ENCODE results near the gene DSCAML1. TPM values are rescaled to one million over a fixed set of nuclear protein-coding genes. Genes with fewer than 3 reads are reported as not detected.

DSCAML1 gene
- total RNA-seq, 1 experiment from 2014 or later = 0.90 TPM

GRCh38 chr11:117700551-117700950, 96.5 kb downstream of the DSCAML1 start:
- no peak for TF ChIP-seq IRF2 (CRISPR knock-in tag; IDR thresholded peaks at IDR 0.05; ENCODE audit: borderline replicate concordance, low read depth)
- no peak for TF ChIP-seq NFYB (CRISPR knock-in tag; conservative IDR thresholded peaks at IDR 0.05; ENCODE audit: low read depth)
- no peak for TF ChIP-seq E2F5 (CRISPR knock-in tag; IDR thresholded peaks at IDR 0.05)
- TF ChIP-seq, protein P1, sequence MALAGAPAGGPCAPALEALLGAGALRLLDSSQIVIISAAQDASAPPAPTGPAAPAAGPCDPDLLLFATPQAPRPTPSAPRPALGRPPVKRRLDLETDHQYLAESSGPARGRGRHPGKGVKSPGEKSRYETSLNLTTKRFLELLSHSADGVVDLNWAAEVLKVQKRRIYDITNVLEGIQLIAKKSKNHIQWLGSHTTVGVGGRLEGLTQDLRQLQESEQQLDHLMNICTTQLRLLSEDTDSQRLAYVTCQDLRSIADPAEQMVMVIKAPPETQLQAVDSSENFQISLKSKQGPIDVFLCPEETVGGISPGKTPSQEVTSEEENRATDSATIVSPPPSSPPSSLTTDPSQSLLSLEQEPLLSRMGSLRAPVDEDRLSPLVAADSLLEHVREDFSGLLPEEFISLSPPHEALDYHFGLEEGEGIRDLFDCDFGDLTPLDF (CRISPR knock-in tag; IDR thresholded peaks at IDR 0.05) = no peak
- TF ChIP-seq RORB (CRISPR knock-in tag; IDR thresholded peaks at IDR 0.05) = no peak
- no peak for TF ChIP-seq NFATC4 (CRISPR knock-in tag; IDR thresholded peaks at IDR 0.05)
- TF ChIP-seq ZNF423 (CRISPR knock-in tag; IDR thresholded peaks at IDR 0.05) = no peak
- TF ChIP-seq CREB1 (CRISPR knock-in tag; IDR thresholded peaks at IDR 0.05) = no peak
- TF ChIP-seq, protein P2, sequence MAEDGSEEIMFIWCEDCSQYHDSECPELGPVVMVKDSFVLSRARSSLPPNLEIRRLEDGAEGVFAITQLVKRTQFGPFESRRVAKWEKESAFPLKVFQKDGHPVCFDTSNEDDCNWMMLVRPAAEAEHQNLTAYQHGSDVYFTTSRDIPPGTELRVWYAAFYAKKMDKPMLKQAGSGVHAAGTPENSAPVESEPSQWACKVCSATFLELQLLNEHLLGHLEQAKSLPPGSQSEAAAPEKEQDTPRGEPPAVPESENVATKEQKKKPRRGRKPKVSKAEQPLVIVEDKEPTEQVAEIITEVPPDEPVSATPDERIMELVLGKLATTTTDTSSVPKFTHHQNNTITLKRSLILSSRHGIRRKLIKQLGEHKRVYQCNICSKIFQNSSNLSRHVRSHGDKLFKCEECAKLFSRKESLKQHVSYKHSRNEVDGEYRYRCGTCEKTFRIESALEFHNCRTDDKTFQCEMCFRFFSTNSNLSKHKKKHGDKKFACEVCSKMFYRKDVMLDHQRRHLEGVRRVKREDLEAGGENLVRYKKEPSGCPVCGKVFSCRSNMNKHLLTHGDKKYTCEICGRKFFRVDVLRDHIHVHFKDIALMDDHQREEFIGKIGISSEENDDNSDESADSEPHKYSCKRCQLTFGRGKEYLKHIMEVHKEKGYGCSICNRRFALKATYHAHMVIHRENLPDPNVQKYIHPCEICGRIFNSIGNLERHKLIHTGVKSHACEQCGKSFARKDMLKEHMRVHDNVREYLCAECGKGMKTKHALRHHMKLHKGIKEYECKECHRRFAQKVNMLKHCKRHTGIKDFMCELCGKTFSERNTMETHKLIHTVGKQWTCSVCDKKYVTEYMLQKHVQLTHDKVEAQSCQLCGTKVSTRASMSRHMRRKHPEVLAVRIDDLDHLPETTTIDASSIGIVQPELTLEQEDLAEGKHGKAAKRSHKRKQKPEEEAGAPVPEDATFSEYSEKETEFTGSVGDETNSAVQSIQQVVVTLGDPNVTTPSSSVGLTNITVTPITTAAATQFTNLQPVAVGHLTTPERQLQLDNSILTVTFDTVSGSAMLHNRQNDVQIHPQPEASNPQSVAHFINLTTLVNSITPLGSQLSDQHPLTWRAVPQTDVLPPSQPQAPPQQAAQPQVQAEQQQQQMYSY (CRISPR knock-in tag; IDR thresholded peaks at IDR 0.05) = no peak
- no peak for TF ChIP-seq EMX1 (CRISPR knock-in tag; IDR thresholded peaks at IDR 0.05)
- TF ChIP-seq, protein P3, sequence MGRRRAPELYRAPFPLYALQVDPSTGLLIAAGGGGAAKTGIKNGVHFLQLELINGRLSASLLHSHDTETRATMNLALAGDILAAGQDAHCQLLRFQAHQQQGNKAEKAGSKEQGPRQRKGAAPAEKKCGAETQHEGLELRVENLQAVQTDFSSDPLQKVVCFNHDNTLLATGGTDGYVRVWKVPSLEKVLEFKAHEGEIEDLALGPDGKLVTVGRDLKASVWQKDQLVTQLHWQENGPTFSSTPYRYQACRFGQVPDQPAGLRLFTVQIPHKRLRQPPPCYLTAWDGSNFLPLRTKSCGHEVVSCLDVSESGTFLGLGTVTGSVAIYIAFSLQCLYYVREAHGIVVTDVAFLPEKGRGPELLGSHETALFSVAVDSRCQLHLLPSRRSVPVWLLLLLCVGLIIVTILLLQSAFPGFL (CRISPR knock-in tag; IDR thresholded peaks at IDR 0.05; ENCODE audit: borderline replicate concordance) = no peak
- no peak for ATAC-seq
- no peak for DNase-seq (ENCODE audit: low spot score)
- no peaks in the 10 kb centered on the region for H3K9me3 Mint-ChIP-seq
- H3K27me3 Mint-ChIP-seq (ENCODE audit: low read depth) = no peaks in the 10 kb centered on the region
- H3K27ac Mint-ChIP-seq = no peak overlapping the region
- ChIA-PET POLR2A (no interaction called here), CTCF (no interaction called here)
- no peaks in the 10 kb centered on the region for H3K36me3 Mint-ChIP-seq
- H3K4me3 Mint-ChIP-seq = no peak overlapping the region
- peaks cover 30% of the 10 kb centered on the region for H3K4me1 Mint-ChIP-seq

DNA sequence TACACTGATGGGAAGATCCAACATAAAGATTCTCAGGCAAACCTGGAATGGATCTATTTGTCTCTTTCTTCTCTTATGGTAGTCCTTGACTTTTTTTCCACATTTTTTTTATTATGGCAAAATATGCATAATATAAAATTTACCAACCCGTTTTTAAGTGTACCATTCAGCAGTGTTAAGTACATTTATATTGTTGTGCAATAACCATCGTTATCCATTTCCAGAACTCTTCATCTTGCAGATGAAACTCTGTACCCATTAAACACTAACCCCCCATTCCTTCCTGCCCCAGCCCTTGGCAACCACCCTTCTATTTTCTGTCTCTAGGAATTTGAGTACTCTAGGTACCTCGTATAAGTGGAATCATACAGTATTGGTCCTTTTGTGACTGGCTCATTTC, 99.7 kb downstream of the DSCAML1 start:
- Mint-ChIP-seq H3K4me3 (no peak overlapping the region), H3K27me3 (ENCODE audit: low read depth) (no peaks in the 10 kb centered on the region), H3K9me3 (no peaks in the 10 kb centered on the region), H3K4me1 (peaks cover 9% of the 10 kb centered on the region), H3K27ac (no peak overlapping the region), H3K36me3 (no peaks in the 10 kb centered on the region)
- ATAC-seq = no peak
- no peak for DNase-seq (ENCODE audit: low spot score)
- POLR2A ChIA-PET = no interaction called here
- CTCF ChIA-PET = interaction anchor here (1.0 to 2.3 kb wide), 3 partner anchors 79 to 271 kb away, joined by 3 to 15 read pairs (median 3); no protein-coding TSS in a partner anchor
- no peak for TF ChIP-seq ZNF219 (CRISPR knock-in tag; IDR thresholded peaks at IDR 0.05; ENCODE audit: borderline replicate concordance)
- TF ChIP-seq ZNF396 (CRISPR knock-in tag; IDR thresholded peaks at IDR 0.05; ENCODE audit: borderline replicate concordance) = no peak
- TF ChIP-seq ZNF317 (CRISPR knock-in tag; IDR thresholded peaks at IDR 0.05; ENCODE audit: borderline replicate concordance, low read depth) = no peak
- TF ChIP-seq IRF2 (CRISPR knock-in tag; IDR thresholded peaks at IDR 0.05; ENCODE audit: borderline replicate concordance, low read depth) = no peak
- TF ChIP-seq ZNF263 (CRISPR knock-in tag; IDR thresholded peaks at IDR 0.05; ENCODE audit: low read depth) = no peak
- no peak for TF ChIP-seq HMGA2 (CRISPR knock-in tag; IDR thresholded peaks at IDR 0.05)
- TF ChIP-seq, protein P2 (CRISPR knock-in tag; IDR thresholded peaks at IDR 0.05) = no peak
- TF ChIP-seq SMAD4 (CRISPR knock-in tag; IDR thresholded peaks at IDR 0.05) = no peak
- no peak for TF ChIP-seq GTF2I (CRISPR knock-in tag; conservative IDR thresholded peaks at IDR 0.05)
- TF ChIP-seq GABPB1 (CRISPR knock-in tag; IDR thresholded peaks at IDR 0.05) = no peak
- no peak for TF ChIP-seq ATF3 (CRISPR knock-in tag; conservative IDR thresholded peaks at IDR 0.05)
- TF ChIP-seq ZNF423 (CRISPR knock-in tag; IDR thresholded peaks at IDR 0.05) = no peak
- TF ChIP-seq ATF1 (CRISPR knock-in tag; IDR thresholded peaks at IDR 0.05) = no peak
- TF ChIP-seq, protein P4, sequence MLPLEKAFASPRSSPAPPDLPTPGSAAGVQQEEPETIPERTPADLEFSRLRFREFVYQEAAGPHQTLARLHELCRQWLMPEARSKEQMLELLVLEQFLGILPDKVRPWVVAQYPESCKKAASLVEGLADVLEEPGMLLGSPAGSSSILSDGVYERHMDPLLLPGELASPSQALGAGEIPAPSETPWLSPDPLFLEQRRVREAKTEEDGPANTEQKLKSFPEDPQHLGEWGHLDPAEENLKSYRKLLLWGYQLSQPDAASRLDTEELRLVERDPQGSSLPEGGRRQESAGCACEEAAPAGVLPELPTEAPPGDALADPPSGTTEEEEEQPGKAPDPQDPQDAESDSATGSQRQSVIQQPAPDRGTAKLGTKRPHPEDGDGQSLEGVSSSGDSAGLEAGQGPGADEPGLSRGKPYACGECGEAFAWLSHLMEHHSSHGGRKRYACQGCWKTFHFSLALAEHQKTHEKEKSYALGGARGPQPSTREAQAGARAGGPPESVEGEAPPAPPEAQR (CRISPR knock-in tag; IDR thresholded peaks at IDR 0.05) = no peak
